NCI-H146 treated with DMSO at 0.1 percent for 48 hours (cell line): ENCODE results near the gene RPS6KA2.
"Not testable (repeated sequence)": the region's sequence is repeated elsewhere in the genome, so short reads cannot be mapped to it uniquely, and the experiment has no call there.

Source experiments
- DNase-seq: peaks from one replicate; lab custom pipeline; 2025; ENCODE audit not compliant: unreplicated experiment; lab: John Stamatoyannopoulos, UW

RPS6KA2 gene

DNA sequence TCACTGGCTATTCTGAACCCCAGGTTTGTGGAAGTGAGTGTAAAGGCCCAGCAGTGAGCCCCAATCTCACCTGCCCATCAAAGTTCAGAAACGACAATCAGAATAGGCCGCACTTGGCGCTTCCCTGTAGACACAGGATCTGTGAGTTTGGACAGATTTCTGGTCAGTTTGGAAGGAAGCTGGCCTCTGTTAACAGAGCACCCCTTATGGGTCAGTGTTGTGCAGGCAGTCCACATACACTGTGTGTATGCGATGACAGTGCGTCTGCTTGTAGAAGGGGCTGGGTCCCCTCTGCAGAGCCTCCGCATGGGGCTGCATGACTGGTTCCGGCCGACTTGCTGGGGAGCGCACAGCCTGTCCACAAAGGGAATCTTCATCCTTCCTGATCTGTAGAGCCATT, 240.9 kb downstream of the RPS6KA2 start:
- DNase-seq: no peak

DNA sequence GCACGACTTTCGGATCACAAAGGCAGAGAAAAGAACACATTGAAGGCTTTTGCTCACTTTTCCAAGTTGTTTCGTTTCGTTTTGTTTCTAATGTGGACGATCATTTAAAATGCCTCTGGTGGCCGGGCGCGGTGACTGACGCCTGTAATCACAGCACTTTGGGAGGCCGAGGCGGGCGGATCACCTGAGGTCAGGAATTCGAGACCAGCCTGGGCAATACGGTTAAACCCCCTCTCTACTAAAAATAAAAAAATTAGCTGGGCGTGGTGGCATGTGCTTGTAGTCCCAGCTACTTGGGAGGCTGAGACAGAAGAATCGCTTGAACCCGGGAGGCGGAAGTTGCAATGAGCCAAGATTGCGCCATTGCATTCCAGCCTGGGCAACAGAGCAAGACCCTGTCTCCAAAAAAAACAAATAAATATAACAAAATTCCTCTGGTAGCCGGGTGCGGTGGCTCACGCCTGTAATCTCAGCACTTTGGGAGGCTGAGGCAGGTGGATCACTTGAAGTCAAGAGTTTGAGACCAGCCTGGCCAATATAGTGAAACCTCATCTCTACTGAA, 243.2 kb downstream of the RPS6KA2 start:
- not testable (repeated sequence) for DNase-seq

DNA sequence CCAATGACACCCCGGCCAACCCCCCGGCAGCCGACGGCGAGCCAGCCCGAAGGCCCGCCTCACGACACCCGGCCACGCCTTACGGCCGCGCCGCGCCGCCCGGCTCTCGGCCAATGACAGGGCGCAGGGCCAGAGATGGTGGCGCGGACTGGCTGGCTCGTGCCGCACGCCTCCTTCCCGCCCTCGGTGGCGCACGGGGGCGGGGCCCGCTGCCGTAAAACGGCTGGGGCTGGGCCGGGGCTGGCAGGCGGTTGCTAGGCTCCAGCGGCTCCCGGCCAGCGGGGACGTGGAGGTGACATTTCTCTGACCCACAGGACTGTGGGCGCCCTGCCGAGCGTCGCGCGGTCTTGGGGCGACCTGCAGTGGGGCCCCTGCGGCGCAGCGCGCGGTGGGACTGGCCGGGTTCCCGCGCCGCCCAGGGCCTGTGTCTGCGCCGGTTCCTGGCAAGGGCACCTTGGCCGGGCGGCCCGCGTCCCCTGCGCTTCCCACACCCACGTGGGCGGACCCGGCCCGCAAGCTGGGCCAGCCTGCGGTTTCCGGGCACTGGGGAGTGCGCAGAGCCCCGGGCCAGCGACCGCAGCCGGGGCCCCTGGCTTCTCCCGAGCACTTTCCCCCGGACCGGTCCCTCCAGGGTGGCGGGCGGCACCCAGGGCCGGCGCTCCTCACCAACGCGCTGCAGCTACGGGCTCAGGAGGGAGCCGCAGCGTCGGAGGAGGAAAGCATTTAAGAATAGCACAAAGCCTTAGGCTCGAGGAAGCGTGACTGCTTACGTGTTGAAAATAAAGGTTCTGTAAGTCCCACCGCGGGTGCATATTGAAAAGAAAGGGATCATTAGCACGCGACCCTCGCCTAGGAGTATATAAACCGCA, 243.9 kb downstream of the RPS6KA2 start, which contains the start of gene MPC1:
TSS of gene MPC1 (minus strand) at position 8 of the 869 bp plus-strand sequence. CDS start 64 bp downstream, outside the sequence.
- peak; percentile 96 for DNase-seq

DNA sequence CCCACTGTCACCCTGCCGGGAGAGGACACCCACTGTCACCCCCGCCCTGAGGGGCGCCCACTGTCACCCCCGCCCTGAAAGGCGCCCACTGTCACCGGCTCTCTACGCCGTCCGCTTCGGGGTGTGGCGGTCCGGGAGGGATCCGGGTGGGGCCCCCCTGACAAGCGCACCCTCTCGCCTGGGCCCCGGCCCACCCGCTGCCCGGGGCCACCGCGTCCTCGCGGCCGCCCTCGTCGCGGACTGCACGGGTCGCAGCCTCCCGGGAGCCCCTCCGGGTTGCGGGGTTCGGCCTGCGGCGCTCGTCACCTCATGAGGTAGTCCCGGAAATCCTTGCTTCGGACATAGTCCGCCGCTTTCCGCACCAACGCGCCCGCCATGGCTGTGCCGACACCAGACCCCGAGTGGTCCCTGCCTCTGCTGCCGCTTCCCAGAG, 244.5 kb downstream of the RPS6KA2 start:
- DNase-seq: no peak

DNA sequence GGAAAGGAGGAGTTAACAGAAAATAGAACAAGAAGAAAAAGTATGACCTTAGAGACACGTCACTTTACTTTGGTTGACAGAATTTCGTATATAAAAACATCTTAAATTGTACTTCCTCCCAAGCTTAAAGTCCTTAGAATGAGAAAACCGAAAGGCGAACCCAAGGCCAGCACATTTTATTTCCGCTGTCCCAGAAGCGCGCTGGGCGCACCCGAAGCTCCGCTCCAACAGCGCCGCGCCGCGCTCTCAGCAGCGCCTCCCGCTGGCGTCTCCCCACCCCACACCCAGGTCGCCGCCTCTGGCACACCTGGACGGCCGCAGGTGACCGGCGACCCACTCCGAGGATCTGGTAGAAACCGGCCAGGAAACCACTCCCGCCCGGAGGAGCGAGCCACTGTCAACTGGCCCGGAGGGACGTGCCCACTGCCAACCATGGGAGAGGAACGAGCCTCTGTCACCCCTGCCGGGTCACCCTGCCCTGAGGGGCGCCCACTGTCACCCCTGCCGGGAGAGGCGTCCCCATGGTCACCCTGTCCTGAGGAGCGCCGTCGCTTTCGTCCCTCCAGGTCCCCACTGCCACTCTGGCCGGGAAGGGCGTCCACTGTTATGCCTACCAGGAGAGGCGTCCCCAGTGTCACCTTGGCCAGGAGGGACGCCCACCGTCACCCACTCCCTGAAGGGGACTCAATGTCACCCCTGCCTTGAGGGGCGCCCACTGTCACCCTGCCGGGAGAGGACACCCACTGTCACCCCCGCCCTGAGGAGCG, 245.1 kb downstream of the RPS6KA2 start:
- peak; percentile 76 for DNase-seq

DNA sequence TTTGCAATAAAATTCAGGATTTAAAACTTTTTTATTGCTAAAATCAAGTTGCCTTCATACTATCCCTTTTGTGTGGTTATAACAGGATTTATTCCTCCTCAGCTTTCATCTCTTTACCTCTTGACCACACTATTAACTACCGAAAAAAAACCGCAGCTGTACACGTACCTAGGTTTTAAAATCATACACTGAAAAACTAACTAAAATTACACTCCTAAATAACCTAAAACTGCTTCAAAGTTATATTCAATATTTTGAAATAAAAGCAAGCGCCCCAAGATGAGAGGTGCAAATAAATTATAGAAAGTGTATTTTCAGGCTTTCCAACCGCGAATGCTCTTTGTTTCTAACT, 245.7 kb downstream of the RPS6KA2 start:
- DNase-seq: no peak

DNA sequence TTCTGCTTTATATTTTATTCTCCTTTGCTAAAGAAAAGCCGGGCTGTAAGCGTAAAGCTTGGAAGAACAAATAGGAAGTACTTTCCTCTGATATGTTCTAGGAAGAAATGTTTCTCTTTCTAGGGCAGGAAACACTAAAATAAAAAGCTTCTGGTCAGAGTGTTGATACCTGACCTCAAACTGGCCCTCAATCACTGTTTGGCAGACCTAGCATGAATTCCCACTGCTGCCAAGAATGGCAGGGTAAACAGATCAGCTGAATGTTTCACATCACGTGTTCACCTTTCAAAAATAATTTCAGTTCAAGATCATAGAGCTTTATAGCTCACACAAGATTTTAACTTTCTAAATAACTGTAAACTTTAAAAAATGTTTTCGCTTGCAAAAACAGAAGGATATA, 247.3 kb downstream of the RPS6KA2 start:
- DNase-seq: no peak

DNA sequence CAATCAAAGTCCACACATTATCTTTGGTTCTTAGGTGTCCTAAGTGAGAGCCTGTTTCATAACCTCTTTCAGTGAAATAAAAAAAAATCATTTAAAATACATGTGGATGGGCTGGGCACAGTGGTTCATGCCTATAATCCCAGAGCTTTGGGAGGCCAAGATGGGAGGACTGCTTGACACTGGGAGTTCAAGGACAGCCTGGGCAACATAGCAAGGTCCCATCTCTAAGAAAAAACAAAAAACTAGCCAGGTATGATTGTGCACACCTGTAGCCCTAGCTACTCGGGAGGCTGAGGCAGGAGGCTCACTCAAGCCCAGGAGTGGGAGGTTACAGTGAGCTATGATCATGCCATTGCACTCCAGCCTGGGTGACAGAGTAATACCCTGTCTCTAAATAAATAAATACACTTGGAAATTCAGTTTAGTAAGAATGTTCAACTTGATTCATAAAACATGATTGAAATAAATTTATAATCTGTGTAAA, 247.9 kb downstream of the RPS6KA2 start:
- DNase-seq: no peak

DNA sequence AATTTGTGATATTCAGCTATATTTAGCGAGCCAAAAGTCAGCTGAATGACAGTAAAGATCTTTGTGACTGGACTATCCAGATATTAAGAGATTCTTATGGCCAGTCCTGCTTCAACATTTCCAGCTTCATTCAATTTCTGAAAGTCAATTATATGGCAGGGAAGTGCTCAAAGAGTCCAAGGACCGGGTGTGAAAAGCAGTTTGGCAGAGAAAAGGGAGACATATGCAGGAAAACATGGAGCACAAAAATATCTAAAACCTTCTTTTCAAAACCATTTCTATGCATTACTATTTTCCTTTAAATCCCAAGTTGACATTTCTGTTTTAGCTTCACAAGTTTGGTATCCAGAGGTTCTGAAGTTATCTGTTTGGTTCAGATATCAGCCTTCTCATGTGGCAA, 249.3 kb downstream of the RPS6KA2 start:
- DNase-seq: no peak

DNA sequence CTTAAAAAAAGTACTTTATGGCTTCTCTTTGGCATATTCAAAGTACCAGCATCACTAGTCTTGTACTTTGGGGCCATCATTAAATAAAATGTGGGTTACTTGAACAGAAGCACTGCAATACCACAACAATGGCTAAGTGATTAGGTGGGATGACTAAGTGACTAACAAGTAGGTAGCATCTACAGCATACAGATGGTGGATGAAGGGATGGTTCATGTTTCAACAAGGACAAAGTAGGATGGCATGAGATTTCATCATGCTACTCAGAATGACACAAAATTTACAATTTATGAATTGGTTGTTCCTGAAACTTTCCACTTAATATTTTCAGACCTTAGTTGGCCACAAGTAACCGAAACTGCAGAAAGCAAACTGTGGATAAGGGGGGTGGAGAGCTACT, 252.0 kb downstream of the RPS6KA2 start:
- DNase-seq: no peak

DNA sequence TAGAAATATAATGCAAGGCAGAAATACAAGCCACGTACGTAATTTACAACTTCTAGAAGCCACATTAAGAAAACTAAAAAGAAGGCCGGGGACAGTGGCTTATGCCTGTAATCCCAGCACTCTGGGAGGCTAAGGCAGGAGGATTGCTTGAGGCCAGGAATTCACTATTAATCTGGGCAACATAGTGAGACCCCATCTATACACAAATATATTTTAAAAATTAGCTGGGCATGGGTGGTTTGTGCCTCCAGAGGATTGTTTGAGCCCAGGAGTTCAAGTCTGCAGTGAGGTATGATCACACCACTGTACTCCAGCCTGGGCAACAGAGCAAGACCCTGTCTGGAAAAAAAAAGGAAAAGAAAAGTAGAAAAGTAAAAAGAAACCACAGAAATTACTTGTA, 256.6 kb downstream of the RPS6KA2 start:
- DNase-seq: no peak

DNA sequence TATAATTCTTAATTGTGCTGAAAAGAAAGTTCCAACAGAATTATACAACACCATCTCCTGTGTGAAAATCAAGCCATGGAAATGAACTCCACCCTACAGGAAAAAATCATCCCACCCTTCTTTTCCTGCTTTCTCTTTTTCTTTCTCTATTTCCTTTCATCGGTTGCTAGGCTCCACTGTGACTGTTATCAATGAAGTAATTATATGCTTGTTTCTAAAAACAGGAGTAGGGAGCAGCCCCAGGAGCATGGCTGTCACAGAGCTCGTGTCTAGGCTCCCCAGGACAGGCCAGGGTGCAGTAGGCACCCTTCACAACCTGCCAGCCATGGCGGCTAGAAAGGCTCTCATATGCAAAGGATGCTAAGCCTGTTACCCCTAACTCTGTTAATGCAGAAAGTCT, 257.3 kb downstream of the RPS6KA2 start:
- DNase-seq: no peak

DNA sequence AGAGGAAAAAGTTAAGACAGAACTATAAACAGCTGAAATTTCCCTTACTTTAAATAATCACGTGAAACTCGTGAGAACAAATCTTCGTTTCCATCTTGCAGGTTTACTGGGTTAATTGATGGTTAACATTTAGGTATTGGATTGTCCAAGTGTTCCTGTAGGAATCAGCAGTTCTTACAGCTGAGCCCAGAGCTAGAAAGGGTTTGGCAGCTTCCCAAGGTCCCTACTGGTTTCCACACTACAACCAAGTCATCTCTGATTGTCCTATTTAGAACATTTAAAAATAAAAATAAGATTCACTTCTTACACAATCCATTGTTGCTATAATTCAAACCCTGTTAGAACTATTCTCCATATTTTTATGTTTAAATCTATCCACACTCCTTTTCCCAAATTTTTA, 260.1 kb downstream of the RPS6KA2 start:
- DNase-seq: no peak

DNA sequence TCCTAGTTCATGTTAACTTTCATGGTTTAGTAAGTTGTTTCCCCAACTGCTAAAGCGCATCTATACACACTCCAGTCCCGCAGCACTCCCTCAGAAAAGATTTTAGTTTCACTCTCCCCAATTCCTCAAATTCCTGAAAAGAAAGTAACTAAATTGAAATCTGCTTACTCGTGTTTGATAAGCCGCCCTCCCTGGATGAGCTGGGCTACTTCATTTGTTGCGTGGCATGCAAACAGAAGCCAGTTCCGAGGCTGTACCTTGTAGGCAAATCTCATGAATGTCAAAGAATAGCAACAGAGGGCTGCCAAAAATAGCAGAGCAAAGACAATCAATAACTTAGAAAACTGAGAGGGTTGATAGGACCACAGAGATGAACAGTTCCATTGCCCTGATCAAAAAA, 261.2 kb downstream of the RPS6KA2 start:
- no peak for DNase-seq

DNA sequence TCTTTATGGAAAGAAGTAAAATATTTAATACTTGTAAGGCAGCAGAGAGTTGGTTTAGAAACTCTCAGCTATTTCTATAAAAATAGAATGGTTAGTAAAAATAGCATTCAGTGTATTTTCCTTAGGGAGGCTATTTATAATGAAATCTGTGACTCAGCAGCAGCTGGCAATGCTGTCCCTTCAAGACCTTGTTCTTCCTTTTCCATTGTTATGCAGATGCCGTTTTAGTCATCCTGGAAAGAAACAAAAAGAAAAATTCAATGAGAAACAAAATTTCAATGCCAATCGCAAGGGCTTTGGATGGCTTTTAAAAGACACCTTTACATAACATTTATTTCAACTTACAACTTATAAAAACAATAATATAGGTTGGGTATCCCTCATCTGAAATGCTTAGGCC, 261.8 kb downstream of the RPS6KA2 start:
- DNase-seq: no peak

DNA sequence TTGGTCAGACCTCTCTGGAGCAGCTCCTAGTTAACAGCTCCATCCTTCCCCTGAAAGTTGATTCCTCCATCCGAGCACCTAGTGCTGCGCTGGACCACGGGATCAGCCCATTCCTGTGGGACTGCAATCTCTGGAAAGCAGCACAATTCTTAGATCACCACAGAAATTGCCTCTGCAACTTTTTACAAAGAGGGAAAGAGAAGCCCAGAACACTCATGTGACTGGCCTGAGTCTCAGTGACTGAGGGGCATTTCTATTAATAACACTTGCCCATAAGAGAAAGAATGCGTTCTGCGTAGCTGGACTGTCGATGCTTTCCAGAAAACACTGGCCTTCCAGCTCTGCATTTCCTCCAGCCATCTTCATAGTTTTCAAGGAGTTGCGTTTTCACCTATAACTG, 262.6 kb downstream of the RPS6KA2 start:
- DNase-seq: no peak

DNA sequence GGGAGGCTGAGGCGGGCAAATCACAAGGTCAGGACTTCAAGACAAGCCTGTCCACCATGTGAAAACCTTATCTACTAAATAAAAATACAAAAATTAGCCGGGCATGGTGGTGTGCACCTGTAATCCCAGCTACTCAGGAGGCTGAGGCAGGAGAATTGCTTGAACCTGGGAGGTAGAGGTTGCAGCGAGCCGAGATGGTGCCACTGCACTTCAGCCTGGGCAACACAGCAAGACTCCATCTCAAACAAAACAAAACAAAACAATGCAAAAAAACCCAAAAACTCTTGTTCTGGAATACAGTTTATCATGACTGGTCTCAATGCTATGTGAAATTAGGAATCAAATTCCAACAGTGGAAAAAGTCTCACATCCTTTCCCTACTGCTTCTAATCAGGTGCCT, 264.6 kb downstream of the RPS6KA2 start:
- not testable (repeated sequence) for DNase-seq

DNA sequence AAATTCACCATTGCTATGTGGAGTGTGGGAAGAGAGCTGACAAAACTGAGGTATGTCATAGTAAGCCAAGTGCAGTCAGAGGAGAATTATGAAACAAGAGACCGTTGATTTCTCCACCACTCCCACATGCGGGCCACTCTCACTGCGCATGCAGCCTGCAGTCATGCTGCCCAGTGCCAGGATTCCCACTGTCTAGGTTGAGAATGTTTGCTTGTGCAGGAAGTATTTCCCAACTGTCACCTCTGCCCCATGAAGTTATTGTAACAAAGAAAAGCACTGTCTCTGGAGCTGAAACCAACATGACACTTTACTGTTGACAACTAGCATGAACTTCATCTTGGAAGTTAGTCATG, 266.0 kb downstream of the RPS6KA2 start:
- no peak for DNase-seq

DNA sequence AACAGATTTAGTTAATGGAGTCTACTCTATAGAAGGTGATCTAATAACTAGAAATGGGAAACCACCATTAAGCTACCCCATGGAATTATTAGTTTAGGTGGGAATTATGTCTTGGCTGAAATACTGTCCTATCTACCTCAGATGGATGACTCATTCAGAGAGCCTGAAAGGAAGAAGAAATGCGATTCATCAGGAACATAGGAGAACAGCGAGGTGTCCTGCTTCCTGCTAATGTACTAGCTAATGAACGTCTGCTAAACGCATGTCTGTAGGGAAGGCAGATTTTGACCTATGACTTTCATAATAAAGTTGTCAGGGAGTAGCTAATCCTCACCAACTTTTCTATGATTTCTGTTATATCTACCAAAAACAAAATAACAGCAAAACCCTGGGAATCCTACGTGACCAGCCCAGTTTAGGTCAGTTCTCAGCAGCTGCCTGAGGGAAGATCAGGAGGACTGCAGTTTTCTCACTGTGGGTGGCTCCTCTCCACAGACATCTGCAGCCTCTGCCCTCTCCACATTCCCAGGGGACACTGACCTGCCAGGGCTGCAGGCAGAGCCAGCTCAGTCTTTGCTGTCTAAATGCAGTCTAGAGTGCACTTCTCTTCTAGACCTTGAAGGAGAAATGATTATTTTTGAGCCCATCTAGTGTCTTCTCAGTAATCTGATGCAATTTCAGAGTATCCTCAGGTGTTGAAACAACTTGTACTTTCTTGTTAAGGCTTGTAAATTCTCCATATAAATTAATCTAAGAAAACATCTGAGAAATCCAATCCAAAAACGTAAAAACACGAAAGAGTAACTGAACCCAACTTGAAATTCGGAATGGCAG, 266.6 kb downstream of the RPS6KA2 start:
- no peak for DNase-seq
